GM19455 (cell line): ENCODE measurements around the gene DDIT4.
A peak's percentile ranks its signal among the peaks of the same experiment; 100 is the strongest.
"Not testable (repeated sequence)": the region's sequence is repeated elsewhere in the genome, so short reads cannot be mapped to it uniquely, and the experiment has no call there.

Experiments used
- ATAC-seq: cut with Tn5 transposase; IDR thresholded peaks from one replicate; pipeline ENCODE4 v1.9.1; 2021; ENCODE audit not compliant: unreplicated experiment

Gene DDIT4

DNA sequence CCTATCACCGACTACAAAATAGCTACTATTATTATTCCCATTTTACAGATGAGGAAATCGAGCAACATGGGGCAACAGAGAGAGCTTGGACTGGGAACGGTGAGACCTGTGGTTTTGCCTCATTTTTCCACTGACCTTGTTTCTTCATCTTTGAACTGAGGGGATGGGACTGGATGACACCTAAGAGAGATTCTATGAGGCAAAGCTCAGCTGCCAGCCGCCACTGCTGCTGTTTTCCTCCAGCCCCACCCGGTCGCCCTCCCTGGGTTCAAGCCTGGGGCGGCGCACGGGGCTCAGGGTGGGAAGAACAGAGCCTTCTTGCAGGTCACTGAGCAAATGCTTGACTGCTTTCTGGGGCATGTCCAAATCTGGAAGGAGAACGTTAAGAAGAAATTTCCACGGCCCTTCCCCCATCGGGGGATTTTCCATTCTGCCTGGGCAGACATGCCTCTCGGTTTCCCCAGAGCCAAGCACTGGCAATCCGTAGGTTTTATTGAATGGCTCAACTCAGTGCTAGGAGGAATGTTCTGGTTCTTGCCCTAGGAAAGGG lies 12.3 kb downstream of the DDIT4 start:
- ATAC-seq: no peak

DNA sequence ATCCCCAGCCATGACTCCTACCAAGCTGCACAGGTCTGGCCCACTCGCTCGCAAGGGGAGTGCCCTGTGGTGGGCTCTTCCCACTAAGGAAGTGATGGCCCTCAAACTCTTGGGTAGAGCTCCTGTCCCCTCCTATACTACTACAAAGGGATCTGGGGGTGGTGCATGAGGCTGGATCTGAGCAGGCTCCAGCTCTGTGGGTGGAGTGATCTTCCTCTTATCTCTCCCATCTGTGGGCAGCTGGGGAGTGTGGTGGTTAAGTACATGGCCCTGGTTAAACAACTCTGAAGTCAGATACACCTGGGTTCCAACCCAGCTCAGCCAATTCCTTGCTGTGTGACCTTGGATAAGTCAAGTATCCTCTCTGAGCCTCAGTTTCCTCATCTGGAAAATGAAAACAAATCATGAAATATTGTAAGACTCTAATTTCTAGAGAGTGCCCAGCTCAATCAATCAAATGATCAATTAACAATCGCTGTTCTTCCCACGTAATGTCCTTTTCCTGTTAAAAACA lies 17.4 kb downstream of the DDIT4 start:
- no peak for ATAC-seq

DNA sequence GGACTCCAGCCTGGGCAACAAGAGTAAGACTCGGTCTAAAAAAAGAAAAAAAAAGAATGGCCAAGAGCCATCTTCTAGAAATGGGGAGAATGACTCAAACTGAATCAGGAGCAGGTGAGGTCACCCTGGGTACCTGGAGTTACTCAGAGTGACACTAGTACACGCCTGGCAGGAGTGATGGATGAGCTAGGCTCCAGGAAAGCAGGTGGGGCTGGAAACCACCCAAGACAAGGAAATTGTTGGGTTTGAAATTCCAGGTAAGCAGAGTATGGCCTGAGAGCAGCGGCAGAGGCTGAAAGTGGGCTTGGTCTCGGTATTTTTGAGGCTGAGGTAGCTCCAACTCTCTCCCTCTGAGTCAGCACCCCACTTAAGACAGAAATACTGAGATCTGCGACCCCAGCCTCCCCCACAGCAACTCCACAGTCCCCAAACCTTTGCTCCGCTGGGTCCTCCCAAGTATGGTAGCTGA lies 18.5 kb downstream of the DDIT4 start:
- no peak for ATAC-seq

DNA sequence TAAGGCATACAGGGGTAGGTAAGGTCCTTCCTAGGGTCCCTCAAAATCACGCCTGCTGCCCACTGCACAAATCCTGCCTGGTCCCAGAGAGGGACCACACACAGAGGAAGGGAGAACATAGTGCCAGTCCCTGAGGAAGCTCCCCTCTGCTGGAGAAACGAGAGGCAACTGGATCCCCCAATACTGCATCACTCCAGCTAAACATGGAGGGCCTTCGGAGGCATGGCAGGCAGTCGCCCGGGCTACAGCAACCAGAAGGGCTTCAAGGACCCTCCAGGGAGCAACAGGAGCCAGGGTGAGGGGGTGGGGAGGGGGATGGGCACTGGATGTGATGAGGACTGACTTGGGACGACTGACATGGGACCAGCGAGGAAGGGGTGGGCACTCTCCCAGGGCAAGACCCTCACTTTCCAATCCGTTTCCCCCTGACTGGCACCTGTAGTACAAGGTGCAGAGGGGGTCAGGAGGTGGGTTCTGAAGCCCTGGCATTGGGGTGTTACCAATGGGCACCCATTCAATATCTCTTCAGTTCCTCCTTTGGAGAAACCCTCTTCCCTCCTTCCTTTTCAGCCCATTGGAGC lies 21.7 kb downstream of the DDIT4 start:
- no peak for ATAC-seq

DNA sequence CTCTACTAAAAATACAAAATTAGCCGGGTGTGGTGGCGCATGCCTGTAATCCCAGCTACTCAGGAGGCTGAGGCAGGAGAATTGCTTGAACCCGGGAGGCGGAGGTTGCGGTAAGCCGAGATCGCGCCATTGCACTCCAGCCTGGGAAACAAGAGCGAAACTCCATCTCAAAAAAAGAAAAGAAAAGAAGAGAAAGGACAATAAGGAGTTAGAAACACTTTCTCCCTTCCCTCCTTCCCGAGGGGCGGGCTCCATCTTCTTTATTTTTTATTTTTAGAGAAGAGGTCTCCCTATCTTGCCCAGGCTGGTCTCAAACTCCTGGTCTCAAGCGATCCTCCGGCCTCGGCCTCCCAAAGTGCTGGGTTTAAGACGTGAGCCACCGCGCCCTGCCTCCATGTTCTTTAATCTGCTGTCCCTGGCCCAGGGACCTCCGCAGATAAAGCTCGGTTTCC lies 23.1 kb downstream of the DDIT4 start:
- ATAC-seq: not testable (repeated sequence)

DNA sequence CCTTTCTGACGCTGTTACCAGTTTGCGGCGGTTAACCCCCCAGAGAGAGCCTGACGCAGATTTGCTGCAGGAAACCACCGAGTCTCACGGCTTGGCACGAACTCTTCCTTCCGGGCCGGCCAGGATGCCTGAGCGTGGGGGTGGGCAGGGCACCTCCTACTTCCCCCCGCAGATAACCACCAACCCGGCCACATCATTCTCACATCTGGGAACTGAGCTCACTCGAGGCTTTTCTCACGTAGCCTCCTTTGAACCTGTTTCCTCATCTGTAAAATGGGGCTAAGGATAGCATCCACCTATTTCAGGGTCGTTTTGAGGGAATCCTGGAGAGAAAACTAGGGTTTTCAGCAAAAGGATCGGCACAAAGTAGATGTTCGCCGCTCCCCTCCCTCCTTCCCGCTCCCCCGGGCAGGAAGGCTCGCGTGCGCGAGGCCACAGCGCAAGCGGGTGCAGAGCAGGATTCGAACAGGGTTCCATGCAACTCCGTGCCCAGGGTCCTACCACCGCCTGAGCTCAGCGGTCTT lies 23.6 kb downstream of the DDIT4 start:
- ATAC-seq: peak; percentile 53

DNA sequence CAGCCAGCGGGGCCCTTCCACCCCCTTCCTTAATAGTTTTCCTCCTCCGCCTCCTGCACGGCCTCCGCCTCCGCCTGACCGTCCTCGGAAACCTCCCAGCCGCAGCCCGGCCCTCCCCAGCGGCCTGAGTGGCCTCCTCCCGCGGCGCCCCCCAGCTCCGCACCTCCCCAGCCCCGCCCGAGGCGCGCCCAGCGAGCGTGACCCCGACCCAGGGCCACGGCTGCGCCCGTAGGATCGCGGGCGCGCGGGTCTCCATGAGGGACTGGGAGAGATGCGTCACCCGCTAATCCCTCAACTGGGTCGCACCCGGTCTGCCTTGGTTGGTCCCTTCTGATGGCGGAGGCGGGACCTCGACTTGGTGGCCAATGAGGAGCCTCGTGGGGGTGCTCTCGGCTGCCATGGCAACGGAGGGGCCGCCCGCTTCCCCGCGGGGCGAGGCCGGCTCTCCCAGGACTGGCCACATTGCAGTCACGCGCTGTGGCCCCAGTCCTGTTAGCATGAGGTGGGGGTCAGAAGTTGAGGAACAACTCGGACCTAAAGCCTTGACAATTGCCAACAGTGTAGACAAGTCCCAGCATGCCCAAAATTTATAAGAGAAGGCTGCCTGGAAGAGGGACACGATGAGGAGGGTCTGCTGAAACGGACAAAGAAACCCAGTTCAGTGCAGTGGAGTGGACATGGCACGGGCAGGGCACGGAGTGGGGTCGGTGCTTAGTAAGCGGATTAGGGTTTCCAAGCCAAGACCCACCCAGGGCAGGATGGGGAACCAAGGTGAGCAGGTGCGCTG lies 24.3 kb downstream of the DDIT4 start:
- peak; percentile 79 for ATAC-seq

DNA sequence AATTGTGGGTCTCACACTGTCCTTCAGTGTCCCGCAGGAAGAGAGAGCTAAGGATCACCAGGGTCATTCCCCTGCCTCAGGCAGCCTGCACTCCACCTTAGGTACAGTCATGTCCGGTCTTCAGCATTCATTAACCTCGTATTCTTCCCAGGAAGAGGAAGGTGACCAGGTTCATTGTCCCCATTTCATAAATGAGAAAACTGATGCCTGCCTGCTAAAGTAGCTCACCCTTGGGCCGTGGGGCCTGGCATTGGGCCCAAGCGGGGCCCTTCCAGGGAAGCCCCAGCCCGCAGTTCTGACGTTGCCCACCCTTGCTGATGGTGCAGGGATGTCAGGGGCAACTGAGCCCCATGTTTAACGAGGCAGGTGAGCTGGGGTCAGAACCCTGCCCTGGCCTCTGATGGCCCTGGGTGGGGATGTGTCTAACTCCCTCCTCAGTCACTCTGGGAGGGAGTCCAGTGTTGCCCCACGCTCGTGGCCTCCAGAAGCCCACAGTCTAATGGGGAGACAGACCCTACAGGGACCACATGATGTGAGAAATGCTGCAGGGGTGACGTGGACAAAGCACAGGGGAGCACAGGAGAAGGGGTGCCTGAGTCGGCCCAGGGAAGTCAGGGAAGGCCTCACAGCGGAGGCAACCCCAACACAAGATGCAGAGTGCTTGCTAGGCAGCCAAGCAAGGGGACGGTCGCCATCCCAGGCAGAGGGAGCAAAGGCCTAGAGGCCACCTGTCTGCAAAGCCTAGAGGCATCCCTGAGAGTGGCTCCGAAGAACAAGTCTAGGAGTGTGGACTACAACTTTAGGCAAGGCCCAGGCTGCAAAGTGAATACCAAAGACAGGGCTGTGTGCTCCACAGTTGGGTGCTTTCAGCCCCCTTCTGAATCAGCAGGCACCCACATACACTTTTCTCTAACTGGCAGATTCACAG lies 25.1 kb downstream of the DDIT4 start:
- ATAC-seq: no peak

DNA sequence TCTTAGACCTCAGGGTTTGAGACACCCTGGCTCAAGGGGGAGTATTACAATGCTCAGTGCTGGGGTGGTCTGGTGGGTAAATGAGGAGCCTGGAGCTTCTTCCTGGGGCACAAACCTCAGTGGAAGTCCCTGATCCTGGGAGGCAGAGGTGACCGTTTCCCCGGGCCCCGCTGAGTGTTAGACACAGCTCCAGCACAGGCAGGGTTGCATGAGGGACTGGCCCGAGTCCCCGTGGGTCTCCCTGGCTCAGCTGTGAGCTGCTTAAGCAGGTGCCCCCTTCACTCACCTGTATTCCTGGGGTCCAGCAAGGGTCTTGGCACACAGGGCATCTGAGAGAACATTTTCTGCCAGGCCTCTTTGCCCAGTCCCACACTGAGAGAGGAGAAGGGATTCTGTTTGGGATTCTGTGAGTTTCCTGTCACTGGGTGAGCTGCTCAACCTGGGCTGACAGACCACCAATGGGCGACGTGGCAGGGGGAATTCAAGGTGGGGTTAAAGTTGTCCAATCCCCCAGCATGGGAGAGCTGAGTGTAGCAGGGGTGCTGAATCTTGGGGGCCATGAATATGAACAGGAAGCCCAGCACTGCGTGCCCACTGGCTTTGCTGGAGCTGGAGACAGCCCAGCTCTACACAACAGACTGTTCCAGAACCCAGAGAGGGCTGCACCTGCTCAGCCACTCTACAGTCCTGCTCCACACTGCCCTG lies 29.9 kb downstream of the DDIT4 start:
- ATAC-seq: no peak

DNA sequence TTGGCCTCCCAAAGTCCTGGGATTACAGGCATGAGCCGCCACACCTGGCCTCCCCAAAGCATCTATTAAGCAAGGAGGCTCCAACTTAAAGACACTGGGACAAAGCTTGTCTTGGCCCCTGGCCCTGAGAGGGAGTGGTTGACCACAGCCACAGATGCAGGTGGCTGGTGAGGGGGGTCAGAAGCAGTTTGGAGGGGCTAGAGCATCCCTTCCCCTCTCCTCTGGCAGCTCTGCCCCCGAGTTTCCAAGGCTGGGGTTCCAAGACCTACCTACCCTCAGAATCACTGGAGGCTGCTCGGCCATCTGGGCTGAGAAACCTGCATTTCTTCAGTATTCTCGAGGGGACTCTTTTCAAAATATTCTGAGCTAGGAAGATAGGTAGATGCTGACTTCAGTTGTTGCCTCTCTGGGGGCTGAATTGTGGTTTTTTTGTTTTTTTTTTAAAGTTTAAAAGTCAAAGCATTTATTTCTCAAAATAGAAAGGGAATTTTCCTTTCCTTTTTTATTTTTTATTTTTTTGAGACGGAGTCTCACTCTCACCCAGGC lies 32.6 kb downstream of the DDIT4 start:
- no peak for ATAC-seq

DNA sequence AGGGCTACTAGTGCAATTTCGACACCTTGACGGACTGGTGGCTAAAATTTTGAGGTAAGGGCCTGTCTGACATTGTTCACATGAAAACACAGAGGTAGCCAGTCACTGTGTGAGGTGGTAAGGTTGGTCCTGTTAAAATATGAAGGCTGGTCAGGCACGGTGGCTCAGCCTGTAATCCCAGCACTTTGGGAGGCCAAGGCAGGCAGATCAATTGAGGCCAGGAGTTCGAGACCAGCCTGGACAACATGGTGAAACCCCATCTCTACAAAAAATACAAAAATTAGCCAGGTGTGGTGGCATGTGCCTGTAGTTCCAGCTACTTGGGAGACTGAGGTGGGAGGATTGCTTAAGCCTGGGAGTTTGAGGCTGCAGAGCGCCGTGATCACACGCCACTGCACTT lies 34.0 kb downstream of the DDIT4 start:
- ATAC-seq: not testable (repeated sequence)

DNA sequence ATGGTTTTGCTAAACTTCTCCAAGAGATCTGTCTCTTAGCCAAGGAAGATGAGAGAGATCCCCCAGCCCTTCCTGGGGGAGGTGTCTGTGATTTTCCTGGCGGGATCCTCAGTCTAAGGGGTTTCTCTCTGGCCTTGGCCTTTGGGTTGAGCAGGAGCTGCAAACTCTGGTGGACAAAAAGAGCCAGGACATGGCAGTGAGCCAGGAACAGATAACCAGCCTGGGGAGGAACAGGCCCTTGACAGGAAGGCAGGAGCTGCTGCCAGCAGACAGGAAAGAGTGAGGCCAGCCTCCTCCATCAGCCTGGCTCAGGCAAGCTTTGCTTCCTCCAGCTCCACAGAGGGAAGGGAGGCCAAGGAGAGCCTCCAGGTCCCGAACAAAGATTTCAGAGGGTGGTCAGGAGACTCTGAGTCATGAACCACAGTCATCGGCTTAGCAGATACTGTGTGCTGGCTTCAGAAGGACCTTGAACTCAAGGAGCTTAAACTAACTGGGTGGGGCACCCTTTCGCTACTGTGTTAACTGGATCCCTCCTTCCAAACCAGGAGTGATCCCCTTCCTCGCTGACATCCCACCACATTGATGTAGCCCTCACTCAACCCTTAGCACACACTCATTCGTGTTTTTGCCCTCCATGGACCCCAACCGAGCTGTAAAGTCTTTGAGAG lies 34.7 kb downstream of the DDIT4 start:
- no peak for ATAC-seq

DNA sequence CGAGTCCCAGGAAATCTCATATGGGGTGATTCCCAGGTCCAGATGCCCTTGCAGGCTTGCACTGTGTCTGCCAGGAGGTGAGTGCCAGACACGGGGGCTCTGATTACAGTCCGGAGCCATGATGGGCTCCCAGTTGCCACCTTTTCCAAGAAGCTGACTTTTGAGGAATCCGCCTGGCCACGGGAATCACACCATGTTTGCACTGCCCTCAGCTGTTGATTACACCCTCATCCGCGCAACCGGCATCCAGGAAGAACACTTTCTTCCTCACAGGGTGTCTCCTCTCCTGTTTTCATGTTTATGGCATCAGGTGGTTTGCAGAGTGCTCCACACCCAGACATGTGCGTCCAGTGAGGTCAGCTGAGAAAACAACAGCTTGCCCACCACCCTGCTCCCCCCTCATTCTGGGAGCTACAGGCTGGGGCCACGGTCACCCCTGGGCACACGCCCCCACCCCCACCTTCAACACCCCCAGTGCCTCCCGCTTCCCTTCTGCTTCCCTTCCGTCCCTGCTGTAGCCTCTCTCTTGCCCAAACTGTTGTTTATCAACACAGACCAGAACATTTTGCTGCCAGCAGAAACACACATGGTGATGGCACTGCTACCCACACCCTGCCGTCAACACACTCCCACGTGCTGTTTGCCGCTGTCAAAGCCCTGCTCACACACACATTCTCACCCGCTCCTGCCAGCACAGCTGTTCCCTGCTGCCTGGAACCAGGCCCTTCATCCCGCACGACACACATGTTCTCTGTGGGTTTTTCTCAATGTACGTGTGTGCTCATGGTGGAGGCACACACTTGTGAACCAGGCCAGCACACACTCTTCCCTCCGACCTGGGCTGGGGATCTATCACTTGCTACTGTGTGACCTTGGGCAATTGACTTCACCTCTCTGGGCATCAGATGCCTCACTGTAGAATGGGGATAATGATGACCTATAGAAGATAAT lies 35.8 kb downstream of the DDIT4 start:
- no peak for ATAC-seq

DNA sequence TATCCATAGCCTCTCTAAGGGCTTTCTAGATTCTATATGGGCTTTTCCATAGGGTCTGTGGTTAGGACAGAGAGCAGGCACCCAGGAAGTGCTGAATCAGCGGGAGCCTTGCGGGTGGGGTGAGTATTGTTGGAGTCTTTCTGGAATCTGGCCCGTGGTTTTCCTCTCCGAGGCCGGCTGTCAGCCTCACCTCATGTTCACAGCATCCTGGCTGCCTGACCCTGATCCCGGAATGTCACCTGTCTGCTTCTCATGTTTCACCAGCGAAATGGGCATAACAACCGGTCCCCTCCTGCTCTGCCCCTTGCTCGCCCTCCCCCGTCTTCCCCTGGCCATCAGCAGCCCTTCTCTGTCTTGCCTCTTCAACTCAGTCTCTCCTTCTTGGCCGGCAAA lies 36.5 kb downstream of the DDIT4 start:
- no peak for ATAC-seq

DNA sequence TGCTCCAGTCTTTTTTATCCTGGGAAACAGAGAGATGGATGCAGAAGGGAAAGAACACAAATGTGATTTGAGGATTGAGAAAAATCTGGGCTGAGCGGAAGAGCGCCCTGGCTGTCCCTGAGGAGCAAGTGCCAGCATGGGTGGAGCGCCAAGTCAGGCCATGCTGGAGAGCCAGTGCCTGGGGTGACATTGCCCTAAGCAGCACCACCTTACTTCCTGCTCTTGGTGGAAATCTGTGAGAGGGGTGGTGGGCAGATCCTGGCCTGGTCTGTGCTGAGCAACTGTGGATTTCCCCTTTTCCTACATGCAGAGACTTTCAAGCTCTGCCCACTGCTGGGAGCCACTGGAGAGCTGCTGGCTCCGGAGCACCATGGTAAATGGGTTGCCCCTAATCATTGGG lies 36.9 kb downstream of the DDIT4 start:
- no peak for ATAC-seq

DNA sequence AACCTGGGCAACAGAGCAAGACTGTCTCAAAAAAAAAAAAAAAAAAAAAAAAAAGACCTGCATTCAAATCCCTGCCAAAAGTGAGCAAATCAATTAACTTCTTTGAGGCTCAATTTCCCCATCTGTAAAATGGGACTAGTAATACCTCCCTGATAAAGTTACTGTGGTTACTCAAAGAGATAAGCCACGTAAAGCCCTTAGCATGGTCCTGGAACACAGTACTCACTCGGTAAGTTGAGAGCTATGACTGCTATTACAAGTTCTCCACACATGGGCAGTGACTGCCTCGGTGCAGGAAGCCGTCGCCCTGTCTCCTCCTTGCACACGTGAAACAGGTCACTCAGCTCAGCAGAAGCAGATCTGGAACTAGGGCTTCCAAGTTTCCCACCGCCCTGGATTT lies 37.9 kb downstream of the DDIT4 start:
- no peak for ATAC-seq

DNA sequence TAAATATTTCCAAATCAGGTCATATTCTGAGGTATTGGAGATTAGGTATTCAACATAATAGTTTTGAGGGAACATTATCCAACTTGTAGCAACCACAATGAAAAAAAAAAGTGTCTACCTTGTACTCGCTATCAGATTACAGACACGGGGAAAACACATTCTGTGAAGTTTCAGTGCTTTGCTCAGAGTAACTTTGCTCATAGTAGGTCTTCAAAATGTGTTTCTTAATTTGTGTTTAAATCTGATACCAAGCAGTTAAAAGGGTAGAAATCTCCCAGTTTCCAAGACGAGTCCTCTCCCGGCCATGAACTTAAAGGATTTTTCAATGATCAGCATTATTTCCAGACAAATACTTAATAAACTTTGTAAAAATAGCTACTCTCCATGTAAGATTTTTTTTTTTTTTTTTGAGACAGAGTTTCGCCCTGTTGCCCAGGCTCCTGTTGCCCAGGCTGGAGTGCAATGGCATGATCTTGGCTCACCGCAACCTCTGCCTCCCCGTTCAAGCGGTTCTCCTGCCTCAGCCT lies 39.2 kb downstream of the DDIT4 start:
- ATAC-seq: no peak

DNA sequence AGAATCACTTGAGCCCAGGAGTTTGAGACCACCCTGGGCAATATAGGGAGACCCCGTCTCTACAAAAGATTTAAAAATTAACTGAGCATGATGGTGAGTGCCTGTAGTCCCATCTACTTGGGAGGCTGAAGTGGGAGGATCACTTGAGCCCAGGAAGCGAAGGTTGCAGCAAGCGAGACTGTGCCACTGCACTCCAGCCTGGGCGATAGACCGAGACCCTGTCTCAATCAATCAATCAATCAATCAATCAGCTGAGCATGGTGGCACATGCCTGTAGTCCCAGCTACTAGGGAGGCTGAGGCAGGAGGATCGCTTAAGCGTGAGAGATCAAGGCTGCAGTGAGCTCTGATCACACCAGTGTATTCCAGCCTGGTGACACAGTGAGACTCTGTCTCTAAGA lies 40.5 kb downstream of the DDIT4 start:
- ATAC-seq: no peak
